ENCODE data around the gene CACNA1S.

CACNA1S gene

DNA sequence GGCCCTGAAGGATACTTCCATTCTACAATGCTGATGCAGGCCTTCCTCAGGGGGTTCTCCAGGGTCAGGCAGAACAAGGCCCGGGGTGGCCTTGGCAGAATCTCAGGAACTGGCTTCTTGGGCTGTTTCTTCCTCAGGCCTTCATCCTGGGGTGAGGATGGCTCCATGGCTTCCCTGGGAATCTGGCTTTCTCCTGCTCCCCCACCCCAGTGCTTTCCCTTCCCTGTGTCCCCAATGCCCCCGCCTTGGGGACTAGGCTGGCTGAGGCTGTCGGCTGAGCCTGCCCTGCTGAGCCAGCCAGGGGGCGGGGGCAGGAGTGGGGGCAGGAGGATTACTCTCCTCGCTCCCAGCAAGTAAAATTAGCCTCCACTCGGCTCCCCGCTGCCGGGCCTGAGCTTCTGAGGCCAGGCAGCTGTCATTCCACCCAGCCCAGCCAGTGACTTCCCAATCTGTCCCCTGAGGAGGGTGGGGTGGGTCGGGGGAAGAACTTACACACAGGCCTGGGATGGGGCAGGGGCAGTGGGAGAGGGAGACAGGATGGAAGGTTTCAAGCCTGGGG is at the start of gene CACNA1S:
Gene CACNA1S (minus strand): TSS at position 254 of the 559 bp plus-strand sequence. CDS start 87 bp downstream, at position 167.
- no peak for DNase-seq

DNA sequence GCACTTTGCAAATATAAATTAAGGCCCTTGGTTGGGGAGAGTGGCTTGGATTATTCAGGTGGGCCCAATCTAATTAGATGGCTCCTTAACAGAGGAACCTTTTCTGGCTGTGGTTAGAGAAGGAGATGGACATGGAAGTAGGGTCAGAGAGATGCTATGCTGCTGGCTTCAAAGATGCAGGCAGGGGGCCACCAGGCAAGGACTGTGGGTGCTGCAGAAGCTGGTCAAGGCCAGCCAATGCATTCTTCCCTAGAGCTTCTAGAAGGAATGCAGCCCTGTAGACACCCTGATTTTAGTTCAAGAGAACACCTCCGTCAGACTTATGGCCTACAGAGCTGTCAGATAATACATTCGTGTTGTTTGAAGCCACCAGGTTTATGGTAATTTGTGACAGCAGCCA is 45.7 kb upstream of the CACNA1S start:
- no peak for DNase-seq

GRCh38 chr1:201156819-201157218 is 44.6 kb upstream of the CACNA1S start:
- DNase-seq: no peak

DNA sequence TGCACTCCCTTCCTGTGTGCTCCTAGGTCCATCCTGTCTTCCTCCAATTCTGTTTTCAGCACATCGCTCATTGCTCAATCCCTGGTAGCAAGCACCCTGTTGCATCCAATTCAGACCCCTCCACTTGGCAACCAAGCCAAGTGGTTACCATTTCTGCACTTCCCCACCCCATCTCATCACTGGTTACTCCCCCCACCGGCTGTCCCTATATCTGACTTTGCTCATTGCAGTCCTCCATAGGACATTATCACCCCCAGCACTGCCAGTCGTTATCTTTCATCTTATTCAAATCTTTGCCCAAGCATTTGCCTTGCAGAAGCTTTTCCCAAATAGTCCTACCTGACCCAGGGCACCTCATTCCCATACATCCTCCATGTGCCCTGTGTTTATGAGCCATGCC is 44.1 kb upstream of the CACNA1S start:
- no peak for DNase-seq

GRCh38 chr1:201155354-201155753 is 43.1 kb upstream of the CACNA1S start:
- peak; percentile 13 for DNase-seq

- DNase-seq: peak; percentile 95
Measured at GRCh38 chr1:201154389-201155165, 42.4 kb upstream of the CACNA1S start, which contains the start of gene TMEM9. TSS of gene TMEM9 (minus strand) at chr1:201154474. CDS start at chr1:201153923, 551 bp downstream.

- peak; percentile 82 for DNase-seq
Measured at GRCh38 chr1:201153474-201154388, 41.5 kb upstream of the CACNA1S start.

GRCh38 chr1:201149400-201149799 is 37.2 kb upstream of the CACNA1S start:
- peak; percentile 55 for DNase-seq

DNA sequence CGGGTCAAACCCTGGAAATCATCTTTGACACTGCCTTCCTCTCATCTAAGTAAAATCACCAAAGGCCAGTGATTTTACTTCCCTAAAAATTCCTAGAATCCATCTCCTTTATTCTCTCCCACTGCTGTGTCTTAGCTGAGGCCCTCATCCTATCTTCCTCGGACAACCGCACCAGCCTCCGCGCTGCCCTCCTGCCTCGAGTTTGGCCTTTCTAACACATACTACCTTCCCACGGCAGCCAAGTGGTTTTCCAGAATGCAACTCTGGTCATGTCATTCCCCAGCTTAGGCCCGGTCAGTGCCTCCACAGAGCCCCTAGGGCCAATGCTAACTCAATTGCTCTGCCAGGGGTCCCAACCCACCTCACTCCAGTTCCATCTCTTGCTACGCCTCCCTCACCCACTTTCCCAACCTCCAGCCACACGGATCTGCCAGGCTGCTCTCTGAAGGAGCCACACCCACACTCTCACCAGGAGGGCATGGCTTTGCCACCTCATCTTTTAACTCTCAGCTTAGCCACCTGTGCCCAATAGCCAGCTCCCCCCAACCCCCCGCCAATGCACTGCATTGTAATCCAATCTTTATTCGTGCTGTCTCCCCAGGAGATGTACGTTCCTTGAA is 35.3 kb upstream of the CACNA1S start:
- no peak for DNase-seq

DNA sequence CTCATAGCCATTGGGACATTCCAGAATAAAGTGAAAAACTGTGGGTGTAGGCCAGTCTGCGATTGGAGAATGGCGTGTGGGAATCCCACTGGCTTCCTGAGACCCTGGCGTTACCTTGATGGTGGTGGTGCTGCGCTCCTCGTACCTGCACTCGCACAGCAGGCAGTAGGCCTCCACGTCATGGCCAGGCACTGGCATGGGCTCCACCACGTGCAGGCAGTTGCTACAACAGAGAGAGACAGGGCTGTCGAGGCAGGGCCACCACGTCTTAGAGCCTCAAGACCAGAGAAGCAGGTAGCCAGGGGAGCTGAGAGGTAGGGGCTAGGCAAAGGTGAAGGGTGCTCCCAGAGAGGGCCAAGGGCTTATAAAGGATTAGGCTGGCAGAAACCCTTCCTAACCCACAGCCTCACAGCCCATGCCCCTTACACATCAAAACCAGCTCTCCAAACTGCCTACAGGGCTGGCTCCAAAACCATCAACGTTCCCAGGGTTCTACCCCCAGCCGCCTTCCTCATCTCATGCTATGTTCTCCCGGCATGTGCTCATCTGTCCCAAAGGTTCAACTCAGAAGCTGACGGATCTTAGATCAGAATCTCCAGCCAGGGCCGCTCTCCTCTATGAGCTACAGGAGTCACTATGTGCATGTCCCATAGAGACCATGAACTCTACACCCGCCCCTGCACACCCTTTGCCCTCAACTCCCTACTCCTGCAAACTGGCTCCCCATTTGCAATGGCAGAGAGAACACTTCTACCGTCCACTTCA is 34.6 kb upstream of the CACNA1S start:
- DNase-seq: no peak

DNA sequence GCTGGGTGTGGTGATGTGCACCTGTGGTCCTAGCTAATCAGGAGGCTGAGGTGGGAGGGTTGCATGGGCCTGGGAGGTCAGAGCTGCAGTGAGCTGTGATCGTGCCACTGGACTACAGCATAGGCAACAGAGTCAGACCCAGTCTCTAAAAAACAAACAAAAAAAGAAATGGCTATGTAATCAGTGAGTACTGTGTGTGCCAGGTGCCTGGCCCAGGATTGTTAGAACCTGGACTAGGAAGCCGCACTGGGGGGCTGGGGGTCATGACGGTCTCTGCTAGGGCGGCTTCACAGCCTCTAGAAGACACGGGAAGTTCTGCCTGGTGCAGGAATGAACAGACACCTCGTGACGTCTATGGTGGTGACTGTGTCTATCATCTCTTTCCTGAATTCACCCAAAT is 33.6 kb upstream of the CACNA1S start:
- DNase-seq: no peak

DNA sequence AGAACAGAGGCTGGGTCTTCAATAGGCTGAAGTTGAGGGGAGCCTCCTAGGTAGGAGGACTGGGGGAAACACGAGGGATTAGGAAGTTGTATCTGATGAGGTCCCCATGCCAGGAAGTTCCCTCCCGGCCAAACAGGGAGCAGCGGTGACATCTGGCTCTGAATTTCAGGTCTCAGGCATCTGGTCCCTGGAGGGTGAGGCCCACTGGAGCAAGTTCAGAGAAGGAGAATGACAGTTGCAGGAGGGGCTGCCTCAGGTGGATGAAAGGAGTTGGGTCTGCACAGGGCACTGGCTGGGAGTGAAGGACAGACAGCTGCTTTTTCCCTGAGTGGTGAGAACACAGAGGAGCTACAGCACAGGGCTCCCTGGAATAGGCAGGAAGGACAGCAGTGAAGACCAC is 32.9 kb upstream of the CACNA1S start:
- no peak for DNase-seq

GRCh38 chr1:201144701-201145100 is 32.5 kb upstream of the CACNA1S start:
- DNase-seq: no peak

GRCh38 chr1:201143726-201144635 is 31.8 kb upstream of the CACNA1S start:
- no peak for DNase-seq

- DNase-seq: no peak
Measured at GRCh38 chr1:201142849-201143725, 30.9 kb upstream of the CACNA1S start.

- no peak for DNase-seq
Measured at GRCh38 chr1:201142011-201142848, 30.0 kb upstream of the CACNA1S start.

DNA sequence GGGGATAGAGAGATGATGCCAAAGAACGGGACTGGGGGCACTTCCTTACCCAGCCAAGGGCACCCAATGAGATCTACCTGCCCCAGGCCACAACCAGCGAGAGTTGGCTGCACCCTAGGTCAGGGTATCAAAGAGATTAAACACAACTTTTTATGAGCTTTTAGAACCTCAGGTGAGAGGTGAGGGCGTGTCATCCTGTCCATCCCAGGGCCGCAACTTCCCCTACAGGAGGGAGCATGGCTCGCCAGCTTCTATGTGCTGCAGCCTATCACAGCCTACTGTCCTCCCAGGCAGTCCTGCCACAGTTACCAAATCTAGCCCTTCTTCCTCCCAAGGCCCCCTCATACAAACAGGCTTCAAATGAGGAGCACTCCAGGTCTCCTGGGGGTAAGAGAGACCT is 29.2 kb upstream of the CACNA1S start:
- no peak for DNase-seq

DNA sequence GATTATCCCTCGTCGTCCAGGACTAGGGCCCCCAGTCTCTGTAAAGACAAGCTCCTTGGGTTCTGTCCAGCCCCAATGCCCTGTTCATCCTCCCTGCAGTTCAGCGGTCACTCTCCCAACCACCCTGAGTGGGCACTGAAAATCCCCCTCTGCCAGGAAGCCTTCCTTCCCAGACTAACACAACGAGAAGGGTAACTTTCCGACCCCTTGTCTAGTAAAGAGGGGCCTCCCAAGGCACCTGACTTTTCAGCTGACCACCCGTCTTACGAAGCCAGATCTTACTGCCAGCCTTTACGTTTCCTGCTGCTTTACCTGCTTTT is 28.7 kb upstream of the CACNA1S start:
- no peak for DNase-seq

GRCh38 chr1:201140235-201140940 is 28.2 kb upstream of the CACNA1S start:
- DNase-seq: no peak

Measured in NCI-H146 (cell line).